ENCODE data around the gene NADK2.

The NADK2 gene

DNA sequence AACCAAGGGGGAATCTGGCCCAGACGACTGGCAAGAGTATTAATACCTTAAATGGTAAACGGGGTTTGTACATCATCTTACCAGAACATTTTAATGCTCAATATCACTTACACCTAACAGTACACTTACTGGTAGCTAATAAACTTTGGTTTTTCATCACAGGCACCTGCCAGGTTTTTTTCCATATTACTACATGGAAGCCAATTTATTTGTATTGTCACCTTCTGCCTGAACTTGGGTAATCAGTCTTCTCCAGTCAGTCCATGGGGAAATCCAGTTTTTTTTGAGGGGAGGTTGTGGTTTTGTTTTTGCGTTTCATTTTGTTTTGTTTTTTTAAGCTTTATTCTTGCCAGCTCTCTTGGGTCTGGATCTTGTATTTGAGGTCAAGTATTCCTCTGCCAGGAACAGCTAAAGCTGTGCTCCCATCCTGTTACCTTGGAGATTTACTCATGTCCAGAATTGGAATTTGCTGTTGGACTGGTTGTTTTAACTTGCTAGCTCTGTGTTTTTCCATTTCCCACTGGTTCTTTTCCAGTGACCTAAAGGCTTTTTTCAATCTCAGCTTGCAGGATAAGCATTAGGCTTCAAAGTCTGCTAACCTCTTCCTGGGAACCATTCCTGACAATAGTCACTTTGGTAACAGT, 11.1 kb upstream of the NADK2 start:
- no peak overlapping the region for H3K27ac ChIP-seq (ENCODE audit: low read depth, low read length)
- no peak for TF ChIP-seq EZH2phosphoT487 (IDR thresholded peaks at IDR 0.05; ENCODE audit: borderline replicate concordance, low read length)
- TF ChIP-seq, protein P1, sequence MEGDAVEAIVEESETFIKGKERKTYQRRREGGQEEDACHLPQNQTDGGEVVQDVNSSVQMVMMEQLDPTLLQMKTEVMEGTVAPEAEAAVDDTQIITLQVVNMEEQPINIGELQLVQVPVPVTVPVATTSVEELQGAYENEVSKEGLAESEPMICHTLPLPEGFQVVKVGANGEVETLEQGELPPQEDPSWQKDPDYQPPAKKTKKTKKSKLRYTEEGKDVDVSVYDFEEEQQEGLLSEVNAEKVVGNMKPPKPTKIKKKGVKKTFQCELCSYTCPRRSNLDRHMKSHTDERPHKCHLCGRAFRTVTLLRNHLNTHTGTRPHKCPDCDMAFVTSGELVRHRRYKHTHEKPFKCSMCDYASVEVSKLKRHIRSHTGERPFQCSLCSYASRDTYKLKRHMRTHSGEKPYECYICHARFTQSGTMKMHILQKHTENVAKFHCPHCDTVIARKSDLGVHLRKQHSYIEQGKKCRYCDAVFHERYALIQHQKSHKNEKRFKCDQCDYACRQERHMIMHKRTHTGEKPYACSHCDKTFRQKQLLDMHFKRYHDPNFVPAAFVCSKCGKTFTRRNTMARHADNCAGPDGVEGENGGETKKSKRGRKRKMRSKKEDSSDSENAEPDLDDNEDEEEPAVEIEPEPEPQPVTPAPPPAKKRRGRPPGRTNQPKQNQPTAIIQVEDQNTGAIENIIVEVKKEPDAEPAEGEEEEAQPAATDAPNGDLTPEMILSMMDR (IDR thresholded peaks at IDR 0.05; ENCODE audit: low read depth, low read length, poor library complexity, severe bottlenecking) = no peak
- no peak overlapping the region for H3K4me2 ChIP-seq (ENCODE audit: low read length)
- H3K27me3 ChIP-seq (ENCODE audit: control insufficient read depth, low read length) = no peaks in the 10 kb centered on the region
- H3K9me2 ChIP-seq (replicated peaks; ENCODE audit: control insufficient read depth, low read length) = no peaks in the 10 kb centered on the region
- H3K4me1 ChIP-seq (ENCODE audit: control insufficient read depth, low read length) = peaks cover 14% of the 10 kb centered on the region
- no peaks in the 10 kb centered on the region for H3K36me3 ChIP-seq (ENCODE audit: control insufficient read depth, low read length)
- H3K79me2 ChIP-seq (ENCODE audit: control insufficient read depth, low read length) = no peaks in the 10 kb centered on the region
- H3F3A ChIP-seq (ENCODE audit: control insufficient read depth, insufficient read depth) = no peaks in the 10 kb centered on the region
- H4K20me1 ChIP-seq (ENCODE audit: control insufficient read depth, insufficient read depth, low read depth, low read length) = no peaks in the 10 kb centered on the region
- H3K4me3 ChIP-seq (ENCODE audit: low read length) = no peak overlapping the region
- no peaks in the 10 kb centered on the region for H3K9me3 ChIP-seq (ENCODE audit: control insufficient read depth, insufficient read depth, low read length)

DNA sequence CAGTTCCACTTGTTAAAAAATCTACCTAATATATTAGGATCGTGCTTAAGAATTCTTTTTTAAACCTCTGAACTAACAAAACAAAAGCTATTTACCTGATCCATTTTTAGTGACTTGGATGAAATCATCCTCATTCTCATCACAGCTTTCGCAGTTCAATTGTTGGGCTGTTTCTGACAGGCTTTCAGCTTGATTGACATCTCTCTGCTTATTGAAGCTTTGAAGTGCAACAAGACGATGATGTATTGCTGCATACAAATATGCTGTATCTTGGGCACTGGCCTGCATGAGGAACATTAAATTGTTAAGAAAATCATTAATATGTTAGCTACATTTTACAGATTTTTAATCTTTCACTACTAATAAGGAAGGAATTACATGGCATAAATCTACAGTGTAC, 9.5 kb upstream of the NADK2 start:
- Histone ChIP-seq H3K36me3 (ENCODE audit: control insufficient read depth, low read length) (no peaks in the 10 kb centered on the region), H3K4me1 (ENCODE audit: control insufficient read depth, low read length) (peaks cover 6% of the 10 kb centered on the region), H3K27me3 (ENCODE audit: control insufficient read depth, low read length) (no peaks in the 10 kb centered on the region), H3K9me3 (ENCODE audit: control insufficient read depth, insufficient read depth, low read length) (no peaks in the 10 kb centered on the region), H4K20me1 (ENCODE audit: control insufficient read depth, insufficient read depth, low read depth, low read length) (no peaks in the 10 kb centered on the region), H3F3A (ENCODE audit: control insufficient read depth, insufficient read depth) (no peaks in the 10 kb centered on the region), H3K79me2 (ENCODE audit: control insufficient read depth, low read length) (no peaks in the 10 kb centered on the region), H3K9me2 (replicated peaks; ENCODE audit: control insufficient read depth, low read length) (no peaks in the 10 kb centered on the region), H3K27ac (ENCODE audit: low read depth, low read length) (no peak overlapping the region), H3K4me3 (ENCODE audit: low read length) (no peak overlapping the region), H3K4me2 (ENCODE audit: low read length) (no peak overlapping the region)
- TF ChIP-seq, protein P1 (IDR thresholded peaks at IDR 0.05; ENCODE audit: low read depth, low read length, poor library complexity, severe bottlenecking) = no peak

DNA sequence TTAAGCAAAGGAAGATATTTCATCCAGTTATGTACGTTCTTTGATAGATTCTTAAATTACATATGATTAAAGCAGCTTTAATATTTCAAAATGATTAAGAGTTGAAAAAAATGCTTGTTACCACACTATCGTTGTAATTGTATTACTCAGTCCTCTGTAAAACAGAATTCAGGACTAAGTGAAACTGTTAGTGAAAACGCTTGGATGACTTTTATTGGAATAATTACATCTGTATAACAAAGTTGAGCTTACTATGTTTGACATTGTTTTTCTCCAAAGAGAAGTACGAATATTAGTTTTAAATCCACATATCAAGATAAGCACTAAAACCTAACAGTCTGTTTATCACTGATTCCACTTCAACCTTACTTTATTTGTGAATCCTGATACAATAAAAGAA, 8.7 kb upstream of the NADK2 start:
- Histone ChIP-seq H3K4me3 (ENCODE audit: low read length) (no peak overlapping the region), H3K27ac (ENCODE audit: low read depth, low read length) (no peak overlapping the region), H4K20me1 (ENCODE audit: control insufficient read depth, insufficient read depth, low read depth, low read length) (no peaks in the 10 kb centered on the region), H3K36me3 (ENCODE audit: control insufficient read depth, low read length) (no peaks in the 10 kb centered on the region), H3K9me2 (replicated peaks; ENCODE audit: control insufficient read depth, low read length) (no peaks in the 10 kb centered on the region), H3F3A (ENCODE audit: control insufficient read depth, insufficient read depth) (no peaks in the 10 kb centered on the region), H3K9me3 (ENCODE audit: control insufficient read depth, insufficient read depth, low read length) (no peaks in the 10 kb centered on the region), H3K4me1 (ENCODE audit: control insufficient read depth, low read length) (peaks cover 6% of the 10 kb centered on the region), H3K79me2 (ENCODE audit: control insufficient read depth, low read length) (no peaks in the 10 kb centered on the region), H3K4me2 (ENCODE audit: low read length) (no peak overlapping the region), H3K27me3 (ENCODE audit: control insufficient read depth, low read length) (no peaks in the 10 kb centered on the region)
- no peak for TF ChIP-seq EZH2phosphoT487 (IDR thresholded peaks at IDR 0.05; ENCODE audit: borderline replicate concordance, low read length)
- TF ChIP-seq, protein P1 (IDR thresholded peaks at IDR 0.05; ENCODE audit: low read depth, low read length, poor library complexity, severe bottlenecking) = no peak
